HG03025 (cell line): ENCODE results near the gene IFTAP.
"Not testable (repeated sequence)": the region's sequence is repeated elsewhere in the genome, so short reads cannot be mapped to it uniquely, and the experiment has no call there.

ENCODE experiments used
- ATAC-seq: cut with Tn5 transposase; IDR thresholded peaks from one replicate; pipeline ENCODE4 v1.9.1; 2021; ENCODE audit warnings: mild to moderate bottlenecking, moderate library complexity; ENCODE audit not compliant: unreplicated experiment, low FRiP score

IFTAP gene

DNA sequence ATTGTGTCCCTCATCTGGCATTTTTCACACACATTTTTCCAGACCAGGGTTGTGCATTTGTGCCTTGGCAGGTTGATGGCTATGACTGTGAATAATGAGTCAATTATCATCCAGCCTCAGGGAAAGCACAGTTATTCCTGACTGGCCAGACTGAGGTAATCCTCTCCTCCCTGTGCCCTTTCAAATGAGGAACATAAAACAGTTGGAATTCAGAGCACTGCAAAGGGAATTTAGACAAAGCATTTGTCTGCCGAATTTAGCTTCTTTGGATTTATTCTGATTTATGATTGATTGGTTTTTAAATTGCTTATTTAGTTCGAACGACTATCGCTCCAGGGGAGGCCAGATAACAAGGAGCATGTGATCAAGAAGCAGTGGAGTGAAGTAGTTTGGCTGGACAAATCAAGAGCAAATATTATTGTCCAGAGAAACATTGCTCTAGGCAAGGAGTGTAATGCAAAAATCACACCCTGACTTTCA lies 34.5 kb downstream of the IFTAP start:
- no peak for ATAC-seq

DNA sequence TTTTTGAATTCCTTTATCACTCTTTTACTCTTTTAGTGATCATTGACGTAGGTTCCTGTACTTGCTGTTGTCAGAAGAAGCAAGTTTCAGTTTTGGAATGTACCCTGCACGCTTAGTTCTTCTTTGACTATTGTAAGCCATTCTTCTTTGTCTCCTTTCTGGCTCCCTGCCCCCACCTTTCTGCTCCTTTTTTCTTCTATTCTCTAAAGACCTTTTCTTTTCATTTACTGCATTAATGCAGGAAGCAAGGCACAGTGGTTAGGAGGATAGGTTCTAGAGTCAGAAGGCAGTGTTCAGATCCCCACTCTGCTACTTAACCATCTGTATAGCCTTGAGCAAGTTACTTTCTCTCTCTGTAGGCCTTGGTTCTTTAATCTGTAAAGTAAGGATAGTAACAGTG lies 37.5 kb downstream of the IFTAP start:
- ATAC-seq: no peak

GRCh38 chr11:36635066-36635862 lies 41.0 kb downstream of the IFTAP start:
- ATAC-seq: no peak

DNA sequence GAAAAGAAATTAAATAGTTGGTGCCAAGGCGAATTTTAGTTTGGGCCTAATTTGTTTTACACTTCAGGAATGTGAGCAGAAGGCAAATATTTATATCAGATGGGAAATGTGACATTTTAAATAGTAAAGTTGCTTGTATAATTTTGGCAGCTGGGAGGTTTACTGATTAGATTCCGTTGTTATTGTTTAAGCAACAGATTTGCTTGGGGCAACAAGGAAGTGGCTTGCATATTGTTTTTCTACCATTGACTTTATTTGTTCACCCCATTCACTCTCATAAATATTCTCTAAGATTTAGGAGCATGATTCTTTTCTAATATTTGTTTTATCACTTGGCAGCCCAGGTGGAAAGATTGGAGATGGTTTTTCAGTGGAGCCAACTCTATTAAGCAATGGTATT lies 44.3 kb downstream of the IFTAP start:
- no peak for ATAC-seq

DNA sequence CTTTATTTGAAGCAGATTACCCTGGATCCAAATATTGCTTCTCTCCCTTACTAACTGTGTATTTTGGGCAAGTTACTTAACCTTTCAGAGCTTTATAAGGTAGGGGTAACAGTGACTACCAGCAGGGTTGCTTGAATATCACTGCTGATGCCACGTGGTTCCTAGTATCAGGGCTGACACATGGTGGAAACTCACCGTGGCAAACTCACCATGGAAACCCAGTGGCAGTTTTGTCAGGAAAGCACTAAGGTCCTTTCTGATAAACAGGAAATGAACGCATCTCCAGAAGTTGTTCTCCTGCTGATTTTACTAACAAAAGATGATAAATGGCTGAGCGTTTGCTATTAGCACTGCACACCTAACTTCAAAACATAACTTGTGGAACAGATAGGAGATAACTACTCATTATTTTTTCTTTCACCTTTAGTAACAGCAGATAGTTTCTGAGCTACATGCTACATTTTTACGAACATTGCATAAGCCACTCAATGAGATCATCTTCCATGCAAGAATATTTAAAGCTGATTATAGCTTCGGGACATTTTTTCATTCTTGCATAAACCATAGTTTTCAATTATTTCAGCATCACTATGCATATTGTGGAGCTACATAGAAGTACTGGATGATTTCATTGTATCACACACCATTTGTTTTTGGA lies 63.4 kb downstream of the IFTAP start:
- ATAC-seq: no peak

DNA sequence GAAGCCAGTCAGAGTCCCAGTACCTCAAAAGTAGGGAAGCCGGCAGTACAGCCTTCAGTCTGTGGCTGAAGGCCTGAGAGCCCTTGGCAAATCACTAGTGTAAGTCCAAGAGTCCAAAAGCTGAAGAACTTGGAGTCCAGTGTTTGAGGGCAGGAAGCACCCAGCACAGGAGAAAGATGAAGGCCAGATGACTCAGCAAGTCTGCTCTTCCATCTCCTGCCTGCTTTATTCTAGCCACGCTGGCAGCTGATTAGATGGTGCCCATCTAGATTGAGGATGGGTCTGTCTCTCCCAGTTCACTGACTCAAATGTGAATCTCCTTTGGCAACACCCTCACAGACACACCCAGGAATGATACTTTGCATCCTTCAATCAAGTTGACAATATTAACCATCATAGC lies 67.1 kb downstream of the IFTAP start:
- not testable (repeated sequence) for ATAC-seq

- ATAC-seq: no peak
These were observed 78.6 kb downstream of the IFTAP start for GRCh38 chr11:36672815-36673450.

GRCh38 chr11:36679547-36679946 lies 85.2 kb downstream of the IFTAP start:
- ATAC-seq: not testable (repeated sequence)

GRCh38 chr11:36683818-36684217 lies 89.5 kb downstream of the IFTAP start:
- no peak for ATAC-seq

DNA sequence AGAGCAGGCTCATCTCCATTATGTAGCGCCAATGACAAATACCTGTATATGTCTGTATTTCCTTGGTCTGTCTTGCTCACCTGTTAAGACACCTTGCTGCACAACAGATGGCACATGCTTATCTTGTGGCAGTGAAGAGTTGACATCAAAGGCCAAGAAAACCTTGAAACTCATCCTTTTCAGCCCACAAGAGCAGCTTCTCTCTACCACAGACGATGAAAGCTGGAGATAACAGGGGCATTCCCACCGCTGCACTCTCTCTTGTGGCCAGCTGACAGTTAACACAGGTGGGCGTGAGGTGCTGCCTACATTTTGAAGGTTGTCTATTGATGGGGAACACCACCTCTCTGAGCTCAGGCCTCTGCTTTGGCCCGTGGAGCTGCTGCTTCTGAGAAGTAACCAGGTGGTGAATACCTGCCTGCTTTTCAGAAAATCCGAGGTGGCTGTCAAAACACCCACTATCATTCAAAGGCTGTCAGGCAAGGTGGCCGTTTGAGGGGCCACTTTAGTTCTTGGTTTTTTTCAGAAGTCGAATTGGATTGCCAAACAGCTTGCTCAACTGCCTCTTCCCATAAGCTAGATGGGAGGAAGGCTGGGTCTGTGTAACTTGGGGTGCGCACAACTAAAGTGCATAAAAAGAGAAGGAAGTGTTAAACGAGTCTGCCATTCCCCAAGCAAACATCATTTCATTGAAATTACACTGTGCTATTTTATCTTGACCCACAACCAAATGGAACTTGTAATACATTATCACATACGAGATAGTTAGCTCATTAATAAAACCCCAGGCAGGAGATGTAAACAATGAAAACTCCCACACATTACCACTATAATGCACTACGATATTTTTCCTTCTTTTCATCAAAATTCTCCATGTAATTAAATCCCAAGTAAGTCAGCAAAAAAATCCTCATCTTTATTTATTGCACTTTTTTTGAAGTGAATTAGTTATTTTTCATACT lies 90.8 kb downstream of the IFTAP start:
- ATAC-seq: no peak

DNA sequence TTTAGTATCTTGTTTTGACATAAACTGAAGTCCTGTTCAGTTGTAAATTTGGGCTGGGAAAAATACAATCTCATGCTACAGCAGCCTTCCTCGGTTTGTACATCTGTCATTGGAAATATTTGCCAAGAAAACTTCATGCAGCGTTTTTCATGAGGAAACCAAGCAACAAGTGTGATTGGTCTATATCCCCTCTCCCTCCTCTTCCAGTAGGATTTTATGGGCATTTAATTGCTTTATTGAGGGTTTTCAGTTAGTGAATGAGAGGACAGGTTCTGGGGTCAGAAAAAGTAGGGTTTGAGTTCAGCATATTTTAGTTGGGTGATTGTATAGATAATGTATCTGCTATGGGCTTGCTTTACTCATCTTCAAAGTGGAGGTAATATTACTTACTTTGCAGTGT lies 93.8 kb downstream of the IFTAP start:
- ATAC-seq: no peak

DNA sequence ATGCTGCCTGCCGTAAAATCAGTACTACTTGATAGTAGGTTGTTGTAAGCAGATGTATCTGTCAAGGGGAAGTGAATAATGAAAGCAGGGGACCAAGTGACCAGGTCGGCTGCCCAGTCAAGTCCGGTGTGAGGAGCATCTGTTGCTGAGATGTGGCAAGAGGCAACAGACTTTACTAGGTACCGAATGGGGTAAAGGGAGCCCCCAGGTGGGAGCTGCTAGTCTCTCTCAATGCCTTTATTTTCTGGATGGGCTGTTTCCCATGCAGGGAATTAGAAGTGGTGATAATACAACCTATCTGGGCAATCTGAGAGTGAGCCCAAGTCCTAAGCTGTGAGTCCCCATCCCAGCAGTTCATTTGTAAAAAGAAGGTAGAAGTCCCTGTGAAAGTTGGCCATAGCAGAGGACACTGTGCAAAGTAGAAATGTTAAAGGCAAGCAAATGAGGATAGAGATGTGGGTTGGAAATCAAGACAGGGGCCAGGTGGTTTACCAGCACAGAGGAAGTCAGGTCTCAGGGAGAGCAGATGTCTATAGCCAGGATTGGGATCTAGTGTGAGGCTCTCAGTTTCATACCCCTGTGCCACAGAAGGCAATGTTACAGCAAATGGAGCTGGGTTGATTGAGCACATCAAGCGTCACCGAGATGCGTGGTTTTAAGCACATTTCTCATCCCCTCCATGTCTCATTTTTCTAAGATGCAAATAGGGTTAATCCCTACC lies 94.4 kb downstream of the IFTAP start:
- ATAC-seq: no peak

GRCh38 chr11:36689442-36689841 lies 95.1 kb downstream of the IFTAP start:
- no peak for ATAC-seq

DNA sequence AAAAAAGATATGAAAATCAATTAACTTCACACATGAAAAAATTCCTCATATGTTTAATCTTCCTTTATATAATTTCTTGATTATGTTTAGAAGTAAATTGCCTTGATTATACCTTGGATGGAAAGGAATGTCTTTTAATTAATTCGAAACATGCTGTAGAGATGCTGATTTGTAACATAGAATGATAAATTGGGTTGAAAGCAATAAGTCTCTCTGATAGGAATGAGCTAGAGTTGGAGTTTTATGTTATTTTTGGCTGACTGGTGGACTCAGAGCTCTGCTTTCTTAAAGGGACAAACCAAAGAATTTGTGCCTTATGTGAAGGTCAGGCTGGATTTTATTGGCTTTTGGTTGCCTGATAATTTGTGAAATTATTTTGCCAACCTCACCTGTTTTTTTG lies 98.4 kb downstream of the IFTAP start:
- no peak for ATAC-seq

- ATAC-seq: no peak
These were observed 99.0 kb downstream of the IFTAP start for GRCh38 chr11:36693139-36693843.

DNA sequence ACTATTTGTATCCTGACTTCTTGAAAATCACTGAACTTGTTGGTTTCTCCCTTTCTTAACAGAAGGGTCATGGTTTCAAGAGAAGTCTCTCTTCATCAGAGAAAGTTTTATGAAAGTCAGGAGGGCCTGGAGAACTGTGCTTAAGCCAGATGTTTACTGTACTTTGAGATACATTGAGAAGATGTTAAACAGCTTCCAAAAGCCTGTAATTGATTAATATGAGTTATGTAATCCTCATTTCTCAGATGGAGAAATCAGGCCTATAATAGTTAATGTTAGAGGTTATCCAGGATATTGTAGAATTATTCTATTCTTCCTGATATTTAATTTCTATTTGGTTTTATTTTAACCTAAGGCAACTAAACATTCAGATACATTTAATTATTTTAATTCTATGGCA lies 100.8 kb downstream of the IFTAP start:
- no peak for ATAC-seq

DNA sequence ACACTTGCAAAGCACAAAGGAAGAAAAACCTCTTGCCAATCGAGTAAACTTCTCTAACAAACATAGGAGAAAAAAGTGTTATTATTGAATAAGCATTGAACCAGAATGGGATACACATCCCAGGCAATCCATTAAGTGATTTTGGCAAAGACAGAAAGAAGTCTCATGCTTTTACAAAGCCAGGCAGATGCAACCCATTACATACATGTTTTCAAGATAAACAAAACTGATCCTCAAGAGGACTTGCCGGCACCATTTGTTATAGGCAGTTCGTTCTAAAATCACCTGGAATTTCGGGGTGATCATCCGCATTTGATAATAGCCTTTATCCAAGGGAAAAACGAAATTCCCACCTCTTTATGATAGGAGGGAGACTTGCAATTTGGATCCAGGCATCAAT lies 101.3 kb downstream of the IFTAP start:
- ATAC-seq: no peak

DNA sequence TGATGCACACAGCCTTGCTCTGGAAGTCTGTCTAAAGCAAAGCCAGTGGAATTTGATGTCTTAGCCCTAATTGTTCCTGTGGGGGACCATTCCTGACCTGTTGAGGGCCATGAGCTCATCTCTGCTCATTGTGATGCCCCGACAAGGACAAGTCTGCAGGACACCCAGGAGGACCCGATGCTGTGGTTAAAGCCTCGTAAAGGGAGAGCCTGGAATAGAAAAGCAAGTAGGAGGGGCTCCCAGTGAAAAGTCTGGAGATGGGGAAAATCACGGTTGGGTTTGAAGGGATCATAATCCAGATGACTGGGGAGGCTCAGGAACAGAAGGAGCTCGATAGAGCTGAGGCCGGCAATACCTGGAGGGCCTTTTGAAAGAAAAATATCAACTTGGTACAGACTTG lies 102.2 kb downstream of the IFTAP start:
- ATAC-seq: no peak

- no peak for ATAC-seq
These were observed 105.0 kb downstream of the IFTAP start for GRCh38 chr11:36699271-36699670.
